Measurements from ENCODE around the gene TJP2. TPM values are rescaled to one million over a fixed set of nuclear protein-coding genes. Genes with fewer than 3 reads are reported as not detected.

Gene TJP2
- total and polyA plus RNA-seq, 2 of the 4 experiments (the other 2 are of a cell fraction) = 38.3 to 49.3 TPM

GRCh38 chr9:69190086-69190862 lies 16.2 kb downstream of the TJP2 start:
- H2BK15ac ChIP-seq (ENCODE audit: low read depth, low read length) = no peak overlapping the region
- H3K18ac ChIP-seq (ENCODE audit: low read depth, low read length) = no peak overlapping the region
- no TSS peak for BruUV-seq (replicated peaks)
- no peak overlapping the region; the same call in 1 of the 2 replicates for H3K14ac ChIP-seq (replicated peaks; ENCODE audit: low read depth, low read length)
- H4K91ac ChIP-seq (ENCODE audit: insufficient read depth, low read depth, low read length) = no peak overlapping the region
- H3K9me1 ChIP-seq (ENCODE audit: insufficient read depth, low read length) = peaks cover 7% of the 10 kb centered on the region
- ChIA-PET CTCF (interaction anchor here (7.4 kb wide), 1 partner anchor 136 kb away, joined by 47 read pairs; no protein-coding TSS in a partner anchor), POLR2A (ENCODE audit: unreplicated experiment) (no interaction called here)
- 71% methylated on average over 2 of the region's 5 CpGs; no CpG with 5 or more reads in 1 of the 2 experiments for WGBS, 2 experiments (ENCODE audit: extremely low coverage in 2 of 2, insufficient read length in 1 of 2)
- H2BK5ac ChIP-seq (ENCODE audit: low read depth, low read length, poor library complexity, severe bottlenecking) = no peak overlapping the region
- H3K4me2 ChIP-seq (ENCODE audit: low read depth, low read length) = no peak overlapping the region
- ATAC-seq (ENCODE audit: low read depth) = no peak
- no peak overlapping the region for H3K9ac ChIP-seq (ENCODE audit: low read depth, low read length)
- no peaks in the 10 kb centered on the region for H3K36me3 ChIP-seq (ENCODE audit: control insufficient read depth, insufficient read depth, low read length)
- no peak overlapping the region for H3K56ac ChIP-seq (ENCODE audit: extremely low read depth, insufficient read depth, low read length)
- peaks cover 14% of the 10 kb centered on the region for H3K4me1 ChIP-seq (ENCODE audit: control insufficient read depth, insufficient read depth, low read length)
- no peak overlapping the region for H3K4ac ChIP-seq (ENCODE audit: low read depth, low read length)
- no peaks in the 10 kb centered on the region for H3K9me3 ChIP-seq (ENCODE audit: control insufficient read depth, insufficient read depth, low read length)
- H4K8ac ChIP-seq (ENCODE audit: low read depth in 2 of 2, low read length in 2 of 2) = no peak overlapping the region
- peaks cover 13% of the 10 kb centered on the region; the same call in 1 of the 2 replicates for H4K20me1 ChIP-seq (ENCODE audit: insufficient read depth, low read length)
- H2AFZ ChIP-seq (replicated peaks; ENCODE audit: low read length, poor library complexity) = no peak overlapping the region
- no peak overlapping the region for H3K4me3 ChIP-seq (ENCODE audit: insufficient read depth, low read depth, low read length)
- H3K79me1 ChIP-seq (ENCODE audit: low read depth in 1 of 2, low read length in 2 of 2) = peaks cover 37 to 55% of the 10 kb centered on the region in 2 experiments
- H2BK20ac ChIP-seq (ENCODE audit: low read depth, low read length) = no peak overlapping the region
- dilution Hi-C loops (cut with HindIII; ENCODE audit: low sequenced_read_pairs, unreplicated experiment) = no loop called here
- DNase-seq = no peak
- no peak overlapping the region for H3K27ac ChIP-seq (ENCODE audit: insufficient read depth, low read length)
- no peak overlapping the region for H2AK9ac ChIP-seq (replicated peaks; ENCODE audit: low read depth, low read length, poor library complexity)
- no peak for TF ChIP-seq MAFK (IDR thresholded peaks at IDR 0.05; ENCODE audit: low read depth, low read length)
- no peak for TF ChIP-seq ELK1 (IDR thresholded peaks at IDR 0.05; ENCODE audit: borderline replicate concordance, low read depth, low read length)
- H2BK120ac ChIP-seq (ENCODE audit: low read depth, low read length) = no peak overlapping the region
- no peak overlapping the region for H3K23ac ChIP-seq (ENCODE audit: low read depth, low read length)
- H2AK5ac ChIP-seq (ENCODE audit: low read depth, low read length) = no peak overlapping the region
- H3K27me3 ChIP-seq (ENCODE audit: control insufficient read depth, insufficient read depth, low read length) = no peaks in the 10 kb centered on the region
- intact Hi-C loops (cut with micrococcal nuclease) = loop anchor here (5.0 kb wide), 1 partner anchor 153 kb away; the partner anchor contains the start of gene FXN
- in situ Hi-C loops (cut with MboI; ENCODE audit: low sequenced_read_pairs) = no loop called here
- no peak overlapping the region for H4K5ac ChIP-seq (ENCODE audit: low read depth, low read length)
